ENCODE measurements around the gene CASP7. TPM values are rescaled to one million over a fixed set of nuclear protein-coding genes. Genes with fewer than 3 reads are reported as not detected.
"Not testable (repeated sequence)": the region's sequence is repeated elsewhere in the genome, so short reads cannot be mapped to it uniquely, and the experiment has no call there.

The CASP7 gene
- total and polyA plus RNA-seq, 2 donors from 2014 or later = 18.9 to 19.0 TPM

DNA sequence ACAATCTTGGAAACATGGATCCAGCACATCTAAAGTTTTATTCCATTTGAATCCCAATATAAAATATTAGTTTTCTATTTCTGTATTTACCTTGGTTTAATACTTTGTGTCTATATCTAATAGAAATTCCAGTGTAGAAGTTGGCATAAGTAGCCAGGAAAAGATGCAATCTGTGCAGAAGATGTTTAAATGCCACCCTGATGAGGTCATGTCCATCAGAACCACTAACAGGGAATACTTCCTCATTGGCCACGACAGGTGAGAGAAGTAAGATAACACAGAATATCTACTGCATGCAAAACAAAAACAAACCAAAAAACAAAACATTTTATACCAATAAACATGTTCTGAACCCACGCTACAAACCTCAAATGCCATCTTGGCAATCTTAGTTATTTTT is 87.5 kb downstream of the CASP7 start:
- Histone ChIP-seq H3K4me1 (ENCODE audit: control insufficient read depth in 2 of 3, insufficient read depth in 2 of 3, low read depth in 1 of 3, low read length in 3 of 3) (no peaks in the 10 kb centered on the region), H3K27me3 (ENCODE audit: control insufficient read depth, insufficient read depth, low read length) (no peaks in the 10 kb centered on the region), H3K4me3 (ENCODE audit: low read length in 3 of 3) (no peak overlapping the region), H3K9me3 (ENCODE audit: control insufficient read depth in 2 of 3, insufficient read depth in 1 of 3, low read length in 3 of 3) (no peaks in the 10 kb centered on the region), H3K36me3 (ENCODE audit: control insufficient read depth in 2 of 3, insufficient read depth in 3 of 3, low read length in 3 of 3) (no peaks in the 10 kb centered on the region), H3K27ac (ENCODE audit: low read depth in 2 of 2, low read length in 2 of 2) (no peak overlapping the region), H3K9ac (ENCODE audit: low read length in 3 of 3) (no peak overlapping the region)
- FAIRE-seq = no peak
- no peak for DNase-seq
- intact Hi-C loops (cut with DNase I) = no loop called here
- TF ChIP-seq, protein P1, sequence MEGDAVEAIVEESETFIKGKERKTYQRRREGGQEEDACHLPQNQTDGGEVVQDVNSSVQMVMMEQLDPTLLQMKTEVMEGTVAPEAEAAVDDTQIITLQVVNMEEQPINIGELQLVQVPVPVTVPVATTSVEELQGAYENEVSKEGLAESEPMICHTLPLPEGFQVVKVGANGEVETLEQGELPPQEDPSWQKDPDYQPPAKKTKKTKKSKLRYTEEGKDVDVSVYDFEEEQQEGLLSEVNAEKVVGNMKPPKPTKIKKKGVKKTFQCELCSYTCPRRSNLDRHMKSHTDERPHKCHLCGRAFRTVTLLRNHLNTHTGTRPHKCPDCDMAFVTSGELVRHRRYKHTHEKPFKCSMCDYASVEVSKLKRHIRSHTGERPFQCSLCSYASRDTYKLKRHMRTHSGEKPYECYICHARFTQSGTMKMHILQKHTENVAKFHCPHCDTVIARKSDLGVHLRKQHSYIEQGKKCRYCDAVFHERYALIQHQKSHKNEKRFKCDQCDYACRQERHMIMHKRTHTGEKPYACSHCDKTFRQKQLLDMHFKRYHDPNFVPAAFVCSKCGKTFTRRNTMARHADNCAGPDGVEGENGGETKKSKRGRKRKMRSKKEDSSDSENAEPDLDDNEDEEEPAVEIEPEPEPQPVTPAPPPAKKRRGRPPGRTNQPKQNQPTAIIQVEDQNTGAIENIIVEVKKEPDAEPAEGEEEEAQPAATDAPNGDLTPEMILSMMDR (IDR thresholded peaks at IDR 0.05; ENCODE audit: borderline replicate concordance, extremely low read depth, insufficient read depth) = no peak

DNA sequence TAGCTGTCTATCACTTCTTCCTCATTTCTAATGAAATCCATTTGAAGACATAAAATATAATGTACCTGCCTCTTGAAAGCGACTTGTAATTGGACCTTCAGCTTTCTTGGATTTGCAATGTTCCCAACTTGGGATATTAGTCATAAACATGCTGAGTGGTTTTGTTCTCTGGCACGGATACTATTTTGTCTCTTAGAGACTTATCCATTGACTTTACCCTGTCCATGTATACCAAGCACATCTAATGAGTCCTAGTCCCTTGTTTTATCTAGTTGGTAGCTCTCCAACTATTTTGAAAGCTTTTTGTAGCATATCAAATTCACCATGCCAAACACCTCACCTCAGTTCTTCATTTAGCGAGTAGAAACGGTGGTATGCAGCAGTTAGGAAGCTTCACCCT is 90.6 kb downstream of the CASP7 start:
- H3K9ac ChIP-seq (ENCODE audit: low read length in 3 of 3) = no peak overlapping the region
- DNase-seq (no peak), FAIRE-seq (no peak)
- H3K27ac ChIP-seq (ENCODE audit: low read depth in 2 of 2, low read length in 2 of 2) = no peak overlapping the region
- no peak overlapping the region for H3K4me3 ChIP-seq (ENCODE audit: low read length in 3 of 3)
- H3K27me3 ChIP-seq (ENCODE audit: control insufficient read depth, insufficient read depth, low read length) = no peaks in the 10 kb centered on the region
- intact Hi-C loops (cut with DNase I) = no loop called here
- no peaks in the 10 kb centered on the region for H3K36me3 ChIP-seq (ENCODE audit: control insufficient read depth in 2 of 3, insufficient read depth in 3 of 3, low read length in 3 of 3)
- no peaks in the 10 kb centered on the region for H3K4me1 ChIP-seq (ENCODE audit: control insufficient read depth in 2 of 3, insufficient read depth in 2 of 3, low read depth in 1 of 3, low read length in 3 of 3)
- TF ChIP-seq, protein P1 (IDR thresholded peaks at IDR 0.05; ENCODE audit: borderline replicate concordance, extremely low read depth, insufficient read depth) = no peak
- H3K9me3 ChIP-seq (ENCODE audit: control insufficient read depth in 2 of 3, insufficient read depth in 1 of 3, low read length in 3 of 3) = no peaks in the 10 kb centered on the region

DNA sequence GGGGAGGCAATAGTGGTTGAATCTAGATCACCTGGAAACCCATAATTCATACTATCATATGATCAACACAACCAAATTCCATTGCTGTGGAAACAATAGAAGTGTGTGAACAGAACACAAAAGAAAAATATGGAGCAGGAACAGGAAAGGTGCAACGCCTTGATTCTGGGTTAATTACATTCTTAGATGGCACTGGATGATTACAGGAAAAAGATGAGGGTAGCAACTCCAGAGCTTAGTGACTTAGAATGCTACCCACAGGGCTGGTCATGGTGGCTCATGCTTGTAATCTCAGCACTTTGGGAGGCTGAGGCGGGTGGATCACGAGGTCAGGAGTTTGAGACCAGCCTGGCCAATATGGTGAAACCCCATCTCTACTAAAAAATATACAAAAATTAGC is 91.4 kb downstream of the CASP7 start:
- H3K9me3 ChIP-seq (ENCODE audit: control insufficient read depth in 2 of 3, insufficient read depth in 1 of 3, low read length in 3 of 3); H3K36me3 ChIP-seq (ENCODE audit: control insufficient read depth in 2 of 3, insufficient read depth in 3 of 3, low read length in 3 of 3); DNase-seq; H3K4me1 ChIP-seq (ENCODE audit: control insufficient read depth in 2 of 3, insufficient read depth in 2 of 3, low read depth in 1 of 3, low read length in 3 of 3); H3K9ac ChIP-seq (ENCODE audit: low read length in 3 of 3); intact Hi-C loops (cut with DNase I); FAIRE-seq; H3K27ac ChIP-seq (ENCODE audit: low read depth in 2 of 2, low read length in 2 of 2); H3K4me3 ChIP-seq (ENCODE audit: low read length in 3 of 3); H3K27me3 ChIP-seq (ENCODE audit: control insufficient read depth, insufficient read depth, low read length): not testable (repeated sequence)

DNA sequence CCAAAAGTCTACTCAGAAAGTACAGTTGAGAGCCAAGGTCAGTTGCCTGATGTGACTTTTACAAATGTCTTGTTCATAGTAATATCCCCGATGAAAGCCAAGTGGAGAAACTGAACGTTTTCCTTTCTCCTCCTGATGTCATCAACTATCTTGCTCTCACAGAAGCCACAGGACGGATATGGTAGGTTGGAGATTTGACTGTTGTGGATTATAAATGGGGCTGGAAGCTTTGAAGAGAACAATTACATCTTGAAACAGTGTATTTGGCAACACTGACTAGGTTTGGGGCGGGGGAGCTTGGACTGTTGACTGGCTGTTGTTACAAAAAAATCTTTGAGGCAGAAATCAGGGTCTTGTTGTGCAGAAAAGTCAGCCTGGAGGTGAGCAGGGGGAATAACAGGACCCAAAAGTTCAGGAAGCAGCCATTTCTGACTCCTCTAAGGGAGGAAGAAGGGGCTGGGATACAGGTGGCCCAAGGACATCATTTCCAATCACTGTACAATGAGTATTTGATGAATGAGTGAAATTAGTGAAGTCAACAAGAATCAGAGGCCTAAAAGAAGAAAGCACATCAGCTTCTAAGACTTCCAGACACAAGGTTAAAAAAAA is 96.1 kb downstream of the CASP7 start:
- Histone ChIP-seq H3K36me3 (ENCODE audit: control insufficient read depth in 2 of 3, insufficient read depth in 3 of 3, low read length in 3 of 3) (no peaks in the 10 kb centered on the region), H3K9me3 (ENCODE audit: control insufficient read depth in 2 of 3, insufficient read depth in 1 of 3, low read length in 3 of 3) (no peaks in the 10 kb centered on the region), H3K27ac (ENCODE audit: low read depth in 2 of 2, low read length in 2 of 2) (no peak overlapping the region), H3K4me1 (ENCODE audit: control insufficient read depth in 2 of 3, insufficient read depth in 2 of 3, low read depth in 1 of 3, low read length in 3 of 3) (no peaks in the 10 kb centered on the region), H3K9ac (ENCODE audit: low read length in 3 of 3) (no peak overlapping the region), H3K27me3 (ENCODE audit: control insufficient read depth, insufficient read depth, low read length) (no peaks in the 10 kb centered on the region), H3K4me3 (ENCODE audit: low read length in 3 of 3) (no peak overlapping the region)
- intact Hi-C loops (cut with DNase I) = no loop called here
- FAIRE-seq (no peak), DNase-seq (no peak)
- TF ChIP-seq, protein P1 (IDR thresholded peaks at IDR 0.05; ENCODE audit: borderline replicate concordance, extremely low read depth, insufficient read depth) = no peak

Measured in kidney (tissue), 14 donors.